ENCODE data around the gene ABHD2. TPM values are rescaled to one million over a fixed set of nuclear protein-coding genes. Genes with fewer than 3 reads are reported as not detected.
"Not testable (repeated sequence)": the region's sequence is repeated elsewhere in the genome, so short reads cannot be mapped to it uniquely, and the experiment has no call there.

ABHD2 gene
- total RNA-seq, 1 donor from 2014 or later = 202 TPM

DNA sequence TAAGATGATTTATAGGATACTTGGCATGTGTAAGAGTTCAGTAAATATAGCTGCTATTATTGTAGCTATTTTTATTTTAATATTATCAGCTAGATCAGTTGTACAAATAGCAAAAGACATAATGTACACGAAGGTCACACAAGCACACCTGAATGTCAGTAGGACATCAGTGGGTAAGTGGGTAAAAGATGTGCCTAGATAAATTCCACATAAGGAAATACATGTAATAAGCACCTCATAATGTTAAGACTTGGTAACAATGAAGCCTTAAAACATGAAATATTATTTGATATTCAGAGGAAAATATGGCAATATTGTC lies 41.5 kb downstream of the ABHD2 start:
- intact Hi-C loops (cut with DNase I) = no loop called here
- Histone ChIP-seq H3K27ac (peak overlapping the region; percentile 53), H3K36me3 (peaks cover 22% of the 10 kb centered on the region), H3K27me3 (ENCODE audit: low read depth) (no peaks in the 10 kb centered on the region), H3K4me1 (peaks cover 41% of the 10 kb centered on the region), H3K9me3 (no peaks in the 10 kb centered on the region), H3K4me3 (no peak overlapping the region)
- TF ChIP-seq, protein P1, sequence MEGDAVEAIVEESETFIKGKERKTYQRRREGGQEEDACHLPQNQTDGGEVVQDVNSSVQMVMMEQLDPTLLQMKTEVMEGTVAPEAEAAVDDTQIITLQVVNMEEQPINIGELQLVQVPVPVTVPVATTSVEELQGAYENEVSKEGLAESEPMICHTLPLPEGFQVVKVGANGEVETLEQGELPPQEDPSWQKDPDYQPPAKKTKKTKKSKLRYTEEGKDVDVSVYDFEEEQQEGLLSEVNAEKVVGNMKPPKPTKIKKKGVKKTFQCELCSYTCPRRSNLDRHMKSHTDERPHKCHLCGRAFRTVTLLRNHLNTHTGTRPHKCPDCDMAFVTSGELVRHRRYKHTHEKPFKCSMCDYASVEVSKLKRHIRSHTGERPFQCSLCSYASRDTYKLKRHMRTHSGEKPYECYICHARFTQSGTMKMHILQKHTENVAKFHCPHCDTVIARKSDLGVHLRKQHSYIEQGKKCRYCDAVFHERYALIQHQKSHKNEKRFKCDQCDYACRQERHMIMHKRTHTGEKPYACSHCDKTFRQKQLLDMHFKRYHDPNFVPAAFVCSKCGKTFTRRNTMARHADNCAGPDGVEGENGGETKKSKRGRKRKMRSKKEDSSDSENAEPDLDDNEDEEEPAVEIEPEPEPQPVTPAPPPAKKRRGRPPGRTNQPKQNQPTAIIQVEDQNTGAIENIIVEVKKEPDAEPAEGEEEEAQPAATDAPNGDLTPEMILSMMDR (IDR thresholded peaks at IDR 0.05) = no peak
- DNase-seq (no peak), ATAC-seq (no peak)

DNA sequence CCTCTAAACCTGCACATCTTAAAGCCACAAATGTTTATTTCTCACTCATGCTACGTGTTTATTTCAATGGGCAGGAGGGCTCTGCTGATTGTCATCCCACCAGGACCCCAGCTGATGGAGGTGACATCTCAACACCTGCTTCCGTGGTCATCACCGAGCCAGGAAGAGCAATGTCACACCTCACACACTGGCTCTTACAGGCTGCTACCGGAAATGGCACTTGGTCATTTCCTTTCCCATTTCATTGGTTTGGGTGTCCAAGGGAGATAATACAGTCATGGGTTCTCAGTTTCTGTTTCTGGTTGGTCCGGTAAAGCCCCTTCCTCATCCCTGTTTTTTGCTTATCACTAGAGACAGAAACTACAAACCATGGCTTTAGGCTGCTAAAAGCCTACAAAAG lies 41.9 kb downstream of the ABHD2 start:
- TF ChIP-seq, protein P1 (IDR thresholded peaks at IDR 0.05) = no peak
- intact Hi-C loops (cut with DNase I) = no loop called here
- Histone ChIP-seq H3K27me3 (ENCODE audit: low read depth) (no peaks in the 10 kb centered on the region), H3K4me3 (no peak overlapping the region), H3K27ac (peak overlapping the region; percentile 53), H3K36me3 (peaks cover 22% of the 10 kb centered on the region), H3K9me3 (no peaks in the 10 kb centered on the region), H3K4me1 (peaks cover 41% of the 10 kb centered on the region)
- ATAC-seq (no peak), DNase-seq (no peak)

DNA sequence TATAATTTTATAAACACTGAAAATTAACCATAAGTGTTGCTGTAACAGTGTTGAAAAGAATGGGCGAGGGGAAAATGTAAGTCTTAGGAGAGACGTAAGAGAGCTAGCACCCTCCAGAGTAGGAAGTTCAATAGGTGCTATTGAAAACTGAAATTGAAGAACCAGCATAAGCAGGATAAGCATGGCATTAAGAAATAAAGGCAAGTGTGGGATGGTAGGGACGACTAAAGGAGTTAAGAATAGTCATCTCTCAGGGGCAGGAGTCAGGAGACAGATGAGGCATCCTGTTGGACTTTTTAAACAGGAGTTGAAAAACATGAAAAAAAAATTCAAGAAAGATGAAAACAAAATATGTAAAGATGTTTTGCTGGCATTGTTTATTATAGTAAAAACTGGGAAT lies 43.5 kb downstream of the ABHD2 start:
- Histone ChIP-seq H3K4me1 (peaks cover 56% of the 10 kb centered on the region), H3K9me3 (no peaks in the 10 kb centered on the region), H3K4me3 (no peak overlapping the region), H3K27me3 (ENCODE audit: low read depth) (no peaks in the 10 kb centered on the region), H3K27ac (peak overlapping the region; percentile 25), H3K36me3 (peaks cover 14% of the 10 kb centered on the region)
- intact Hi-C loops (cut with DNase I) = no loop called here
- TF ChIP-seq, protein P1 (IDR thresholded peaks at IDR 0.05) = no peak
- no peak for ATAC-seq
- no peak for DNase-seq

DNA sequence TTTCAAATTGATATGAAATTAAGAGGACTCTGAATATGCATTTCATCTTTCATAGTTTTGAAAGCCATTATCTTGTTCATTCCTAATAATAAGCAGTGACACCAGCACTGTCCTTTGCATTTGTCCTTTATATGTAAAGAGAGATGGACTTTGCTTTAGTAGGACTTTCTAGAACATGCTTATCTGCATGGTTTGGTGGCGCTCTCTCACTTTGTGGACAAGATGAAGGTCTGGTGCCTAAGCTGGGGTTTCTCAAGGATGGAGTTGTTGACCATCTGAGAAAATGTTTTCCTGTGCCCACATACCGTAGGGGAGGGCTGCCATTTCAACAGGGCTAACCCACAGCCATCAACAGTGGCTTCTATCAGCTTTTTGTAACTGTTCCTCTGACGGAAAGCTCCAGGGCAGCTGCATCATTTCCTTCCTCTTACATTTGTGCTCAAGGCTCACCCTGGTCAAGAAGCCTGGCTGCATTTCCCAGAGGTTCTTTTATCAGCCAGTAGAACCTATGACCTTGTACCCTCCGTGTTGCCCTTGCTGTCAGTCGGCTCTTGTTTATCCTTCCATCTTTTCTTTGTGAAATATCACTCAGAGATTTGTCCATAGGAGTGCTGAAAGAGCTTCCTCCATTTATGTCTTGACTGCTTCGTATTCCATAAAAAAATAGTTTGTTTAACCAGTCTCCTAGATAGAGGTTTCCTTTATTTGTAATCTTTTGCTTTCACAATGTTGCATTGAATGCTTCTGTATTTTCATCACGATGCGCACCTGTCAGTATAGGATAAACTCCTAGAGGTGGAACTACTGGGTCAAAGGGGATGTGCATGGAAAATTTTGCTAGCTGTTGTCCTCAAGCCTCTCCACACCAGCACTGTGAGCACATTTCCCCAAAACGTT lies 44.6 kb downstream of the ABHD2 start:
- ATAC-seq (peak; percentile 71 to 88), DNase-seq (no peak)
- Histone ChIP-seq H3K4me1 (peaks cover 67% of the 10 kb centered on the region), H3K27ac (peak overlapping the region; percentile 25), H3K9me3 (no peaks in the 10 kb centered on the region), H3K4me3 (no peak overlapping the region), H3K36me3 (peaks cover 13% of the 10 kb centered on the region), H3K27me3 (ENCODE audit: low read depth) (no peaks in the 10 kb centered on the region)
- intact Hi-C loops (cut with DNase I) = no loop called here
- TF ChIP-seq, protein P1 (IDR thresholded peaks at IDR 0.05) = no peak

DNA sequence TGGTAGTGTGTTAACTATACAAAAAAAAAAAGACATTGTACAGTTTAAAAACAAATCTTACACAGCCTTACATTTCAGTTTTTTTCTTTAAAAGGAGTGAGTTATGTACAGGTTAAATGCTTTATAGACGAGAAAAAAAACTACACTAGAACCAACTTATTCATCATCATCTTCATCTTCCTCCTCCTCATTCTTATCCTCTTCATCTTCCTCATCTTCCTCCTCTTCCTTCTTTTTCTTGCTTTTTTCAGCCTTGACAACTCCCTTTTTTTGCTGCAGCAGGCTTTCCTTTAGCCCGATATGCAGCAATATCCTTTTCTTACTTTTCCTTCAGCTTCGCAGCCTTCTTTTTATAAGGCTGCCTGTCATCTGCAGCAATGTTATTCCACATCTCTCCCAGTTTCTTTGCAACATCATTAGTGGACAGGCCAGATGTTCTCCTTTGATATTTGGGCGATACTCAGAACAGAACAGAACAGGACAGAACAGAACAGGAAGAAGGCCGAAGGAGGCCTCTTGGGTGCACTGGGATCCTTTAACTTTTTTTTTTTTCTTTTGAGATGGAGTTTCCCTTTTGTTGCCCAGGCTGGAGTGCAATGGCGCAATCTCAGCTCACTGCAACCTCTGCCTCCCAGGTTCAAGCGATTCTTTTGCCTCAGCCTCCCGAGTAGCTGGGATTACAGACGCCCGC lies 47.3 kb downstream of the ABHD2 start:
- peaks cover 78% of the 10 kb centered on the region for H3K4me1 ChIP-seq
- H3K9me3 ChIP-seq; intact Hi-C loops (cut with DNase I); H3K27me3 ChIP-seq (ENCODE audit: low read depth); ATAC-seq; H3K4me3 ChIP-seq; DNase-seq; H3K36me3 ChIP-seq: not testable (repeated sequence)
- peak overlapping the region; percentile 4 for H3K27ac ChIP-seq
